Renal cortex interstitium (tissue), 11 donors: ENCODE data around the gene DCBLD2. TPM values are rescaled to one million over a fixed set of nuclear protein-coding genes. Genes with fewer than 3 reads are reported as not detected.
"Not testable (repeated sequence)": the region's sequence is repeated elsewhere in the genome, so short reads cannot be mapped to it uniquely, and the experiment has no call there.

Source experiments
- DNase-seq, 11 donors: peaks; one replicate each; pipeline ENCODE4 v3.0.0-alpha.2; 2013; ENCODE audit warnings: low read depth in 9 of 11, low spot score in 4 of 11; ENCODE audit errors: extremely low read depth in 1 of 11
- polyA plus RNA-seq, 3 donors: library from polyadenylated mRNA; unstranded; fragments of 120-200 nt; gene quantifications; one replicate each; pipeline ENCODE4 v1.2.1, GENCODE V29; 2013; ENCODE audit not compliant: insufficient read length in 3 of 3

The DCBLD2 gene
- polyA plus RNA-seq, 3 donors = 49.2 to 58.2 (median 55.7) TPM

- not testable (repeated sequence) for DNase-seq
These were observed 44.2 kb downstream of the DCBLD2 start for GRCh38 chr3:98857258-98857657.

GRCh38 chr3:98856724-98857123 lies 44.8 kb downstream of the DCBLD2 start:
- DNase-seq = no peak

GRCh38 chr3:98855806-98856400 lies 45.6 kb downstream of the DCBLD2 start:
- no peak for DNase-seq

- DNase-seq = no peak
These were observed 53.4 kb downstream of the DCBLD2 start for GRCh38 chr3:98848108-98848507.

GRCh38 chr3:98846101-98846500 lies 55.4 kb downstream of the DCBLD2 start:
- no peak for DNase-seq

GRCh38 chr3:98843266-98843959 lies 58.1 kb downstream of the DCBLD2 start:
- no peak for DNase-seq

GRCh38 chr3:98839846-98840245 lies 61.6 kb downstream of the DCBLD2 start:
- no peak for DNase-seq

GRCh38 chr3:98831060-98831459 lies 70.4 kb downstream of the DCBLD2 start:
- DNase-seq = not testable (repeated sequence)

GRCh38 chr3:98829246-98829832 lies 72.2 kb downstream of the DCBLD2 start:
- DNase-seq = no peak

- no peak for DNase-seq
These were observed 74.1 kb downstream of the DCBLD2 start for GRCh38 chr3:98827221-98827920.

GRCh38 chr3:98826126-98826525 lies 75.4 kb downstream of the DCBLD2 start:
- no peak for DNase-seq

GRCh38 chr3:98824256-98824655 lies 77.2 kb downstream of the DCBLD2 start:
- DNase-seq = no peak

- no peak for DNase-seq
These were observed 77.7 kb downstream of the DCBLD2 start for GRCh38 chr3:98823791-98824190.

- DNase-seq = no peak
These were observed 80.4 kb downstream of the DCBLD2 start for GRCh38 chr3:98821063-98821462.

- DNase-seq = peak in 6 of 11 donors; percentile 28 to 50 (median 45)
These were observed 83.9 kb downstream of the DCBLD2 start for GRCh38 chr3:98817547-98818041.

GRCh38 chr3:98814817-98815420 lies 86.6 kb downstream of the DCBLD2 start:
- no peak for DNase-seq

GRCh38 chr3:98812851-98813374 lies 88.6 kb downstream of the DCBLD2 start:
- peak in 1 of 11 donors; percentile 31 for DNase-seq

GRCh38 chr3:98811048-98811447 lies 90.4 kb downstream of the DCBLD2 start:
- no peak for DNase-seq

GRCh38 chr3:98809557-98809956 lies 91.9 kb downstream of the DCBLD2 start:
- DNase-seq = no peak
